Measurements from ENCODE around the gene KCTD5.
"Not testable (repeated sequence)": the region's sequence is repeated elsewhere in the genome, so short reads cannot be mapped to it uniquely, and the experiment has no call there.

The KCTD5 gene

DNA sequence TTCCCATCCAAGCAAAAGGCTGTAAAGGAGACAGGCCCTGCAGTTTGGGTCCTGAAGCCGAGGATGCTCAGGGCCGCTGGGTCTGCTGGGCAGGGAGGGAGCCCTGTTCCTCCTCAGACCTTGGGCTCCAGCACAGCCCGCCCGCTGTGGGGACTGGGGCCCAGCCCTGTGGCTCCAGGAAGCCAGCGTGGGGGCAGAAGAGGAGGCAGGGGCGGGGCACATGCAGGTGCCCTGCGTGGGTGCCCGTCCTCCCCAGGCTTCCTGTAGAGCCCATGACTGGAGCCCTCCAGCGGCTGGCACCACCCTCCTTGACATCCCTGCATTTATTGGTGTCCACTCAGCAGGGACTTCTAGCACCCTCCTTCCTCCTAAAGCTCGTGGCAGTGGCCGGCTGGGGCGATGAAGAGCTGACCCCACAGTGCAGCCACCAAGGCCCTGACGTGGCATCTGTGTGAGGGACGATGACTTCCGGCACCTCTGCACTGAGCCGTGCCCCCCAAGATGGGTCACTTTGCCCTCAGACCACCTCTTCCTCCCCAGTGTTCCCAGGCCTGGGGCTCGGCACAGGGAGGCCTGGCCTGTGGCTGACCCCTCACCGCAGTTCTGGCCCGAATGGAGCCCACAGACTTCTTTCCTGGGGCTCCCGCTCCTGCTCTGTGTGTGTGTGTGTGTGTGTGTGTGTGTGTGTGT lies 27.8 kb downstream of the KCTD5 start:
- DNase-seq (ENCODE audit: low read depth): no peak

DNA sequence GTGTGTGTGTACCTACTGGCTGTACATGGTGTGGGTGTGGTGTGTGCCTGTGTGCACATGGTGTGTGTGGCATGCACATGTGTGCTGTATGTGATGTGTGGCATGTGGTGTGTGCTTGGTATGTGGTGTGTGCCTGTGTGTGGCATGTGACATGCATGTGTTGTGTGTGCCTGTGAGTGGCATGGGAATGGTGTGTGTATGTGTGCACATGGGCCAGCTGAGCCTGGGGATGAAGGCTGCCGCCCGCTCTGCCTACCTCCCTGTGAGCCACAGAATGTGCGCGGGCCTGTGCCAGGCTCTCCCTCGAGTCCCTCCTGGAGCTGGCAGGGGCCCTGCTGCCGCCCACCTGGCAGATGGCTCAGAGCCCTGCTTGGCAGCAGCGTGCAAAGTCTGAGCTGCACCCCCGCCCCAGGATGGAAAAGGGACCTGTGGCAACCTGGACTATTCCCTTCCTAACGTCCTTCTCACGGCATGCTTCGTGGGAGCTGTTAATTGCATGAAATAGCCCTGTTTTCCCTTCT lies 28.4 kb downstream of the KCTD5 start:
- no peak for DNase-seq (ENCODE audit: low read depth)

GRCh38 chr16:2711370-2712062 lies 29.2 kb downstream of the KCTD5 start:
- no peak for DNase-seq (ENCODE audit: low read depth)

- no peak for DNase-seq (ENCODE audit: low read depth)
Observed at GRCh38 chr16:2712063-2712441, 29.7 kb downstream of the KCTD5 start.

DNA sequence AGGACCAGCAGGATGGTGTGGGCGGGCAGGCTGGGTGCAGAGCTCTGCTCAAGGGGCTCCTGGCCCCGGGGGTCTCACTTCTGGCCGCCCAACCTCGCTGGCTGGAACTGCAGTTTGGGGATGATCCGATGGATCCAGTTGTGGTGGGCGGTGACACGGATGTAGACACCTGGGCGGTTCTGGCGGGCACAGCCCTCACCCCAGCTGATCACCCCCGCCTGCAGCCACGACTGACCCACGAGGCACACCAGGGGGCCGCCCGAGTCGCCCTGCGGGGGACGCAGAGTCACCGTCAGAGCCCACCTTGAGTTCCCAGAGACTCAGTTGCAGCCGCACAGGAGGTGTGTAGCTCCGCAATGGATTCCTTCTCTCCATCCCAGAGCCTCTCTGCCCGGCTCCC lies 30.2 kb downstream of the KCTD5 start:
- no peak for DNase-seq (ENCODE audit: low read depth)

GRCh38 chr16:2713523-2713922 lies 31.2 kb downstream of the KCTD5 start:
- no peak for DNase-seq (ENCODE audit: low read depth)

- DNase-seq (ENCODE audit: low read depth): no peak
Observed at GRCh38 chr16:2713985-2714774, 31.9 kb downstream of the KCTD5 start.

GRCh38 chr16:2715064-2715463 lies 32.7 kb downstream of the KCTD5 start:
- DNase-seq (ENCODE audit: low read depth): no peak

DNA sequence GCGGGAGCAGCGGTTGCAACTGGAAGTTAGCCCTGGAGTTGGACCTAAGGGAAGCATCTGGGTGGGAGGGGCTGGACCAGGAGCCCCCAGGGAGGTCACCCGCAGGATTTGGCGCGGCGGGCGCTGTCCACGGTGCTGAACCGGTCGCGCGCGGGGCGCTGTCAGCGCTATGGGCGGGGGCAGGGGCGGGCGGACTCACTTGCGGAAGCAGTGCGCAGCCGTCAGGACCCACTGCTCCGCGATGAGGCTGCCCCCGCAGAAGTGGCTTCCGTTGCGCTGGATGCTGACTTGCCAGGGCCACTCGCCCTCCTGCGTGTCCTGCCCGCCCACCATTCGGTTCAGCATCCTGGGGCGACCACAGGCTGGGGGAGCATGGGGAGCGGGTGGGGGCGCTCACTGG lies 33.2 kb downstream of the KCTD5 start:
- no peak for DNase-seq (ENCODE audit: low read depth)

GRCh38 chr16:2715966-2716885 lies 33.9 kb downstream of the KCTD5 start:
- no peak for DNase-seq (ENCODE audit: low read depth)

DNA sequence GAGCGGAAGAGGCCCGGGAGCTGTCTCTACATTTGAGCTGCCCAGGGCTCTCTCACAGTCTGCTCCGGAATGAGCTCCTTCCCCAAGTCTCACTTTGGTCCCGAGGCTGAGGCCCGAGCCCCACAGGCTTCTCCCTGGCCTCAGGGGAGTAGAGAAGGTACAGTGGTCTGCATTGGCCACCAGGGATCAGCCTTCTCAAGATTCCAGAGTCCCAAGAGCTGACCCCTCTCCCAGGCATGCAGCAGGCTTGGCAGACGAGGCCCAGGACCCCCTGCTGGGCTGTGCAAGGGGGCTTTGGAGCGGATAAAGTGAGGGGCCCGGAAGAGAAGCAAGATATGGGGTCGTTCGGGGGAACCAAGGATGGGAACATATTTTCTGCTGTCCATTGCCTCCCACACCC lies 34.6 kb downstream of the KCTD5 start:
- no peak for DNase-seq (ENCODE audit: low read depth)

DNA sequence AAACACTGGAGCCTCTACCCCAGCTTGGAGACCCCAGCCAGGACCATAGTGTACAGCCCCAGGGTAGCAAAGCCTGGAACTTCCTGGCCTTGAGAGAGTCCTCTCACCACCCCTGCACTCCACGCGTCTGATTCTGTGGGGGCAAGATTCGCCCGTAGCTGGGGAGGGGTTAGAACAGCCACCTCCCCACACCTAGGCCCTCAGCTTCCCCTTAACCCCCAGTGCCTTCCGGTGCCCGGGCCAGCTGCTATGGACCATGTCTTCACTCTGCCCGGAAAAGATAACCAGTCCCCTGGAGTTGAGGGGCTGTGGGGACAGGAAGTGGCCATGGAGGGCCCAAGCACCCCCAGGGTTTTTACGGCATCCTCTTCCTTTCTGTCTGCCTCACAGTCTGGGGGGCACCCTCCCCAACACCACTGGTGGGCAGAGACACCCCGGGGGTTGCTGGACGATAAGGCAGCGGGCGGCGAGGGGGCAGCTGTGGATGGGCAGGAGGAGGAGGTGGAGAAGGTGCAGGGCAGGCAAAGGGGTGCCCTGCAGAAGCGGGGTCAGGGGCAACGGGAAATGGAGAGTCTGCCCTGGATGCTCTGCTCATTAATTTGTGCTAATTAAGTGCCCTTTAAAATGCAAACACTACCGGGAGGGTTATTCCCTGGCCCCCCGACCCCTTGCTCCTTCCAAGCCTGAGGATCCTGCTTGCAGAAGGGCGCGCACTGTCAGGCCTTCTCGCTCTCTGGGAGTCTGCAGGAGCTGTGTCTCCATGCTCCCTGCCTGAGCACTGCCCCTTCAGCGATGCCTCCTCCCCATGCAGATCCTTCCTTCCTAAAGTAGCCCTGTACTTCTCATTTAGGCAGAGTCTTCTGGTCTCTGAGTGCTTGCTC lies 35.3 kb downstream of the KCTD5 start:
- DNase-seq (ENCODE audit: low read depth): no peak

DNA sequence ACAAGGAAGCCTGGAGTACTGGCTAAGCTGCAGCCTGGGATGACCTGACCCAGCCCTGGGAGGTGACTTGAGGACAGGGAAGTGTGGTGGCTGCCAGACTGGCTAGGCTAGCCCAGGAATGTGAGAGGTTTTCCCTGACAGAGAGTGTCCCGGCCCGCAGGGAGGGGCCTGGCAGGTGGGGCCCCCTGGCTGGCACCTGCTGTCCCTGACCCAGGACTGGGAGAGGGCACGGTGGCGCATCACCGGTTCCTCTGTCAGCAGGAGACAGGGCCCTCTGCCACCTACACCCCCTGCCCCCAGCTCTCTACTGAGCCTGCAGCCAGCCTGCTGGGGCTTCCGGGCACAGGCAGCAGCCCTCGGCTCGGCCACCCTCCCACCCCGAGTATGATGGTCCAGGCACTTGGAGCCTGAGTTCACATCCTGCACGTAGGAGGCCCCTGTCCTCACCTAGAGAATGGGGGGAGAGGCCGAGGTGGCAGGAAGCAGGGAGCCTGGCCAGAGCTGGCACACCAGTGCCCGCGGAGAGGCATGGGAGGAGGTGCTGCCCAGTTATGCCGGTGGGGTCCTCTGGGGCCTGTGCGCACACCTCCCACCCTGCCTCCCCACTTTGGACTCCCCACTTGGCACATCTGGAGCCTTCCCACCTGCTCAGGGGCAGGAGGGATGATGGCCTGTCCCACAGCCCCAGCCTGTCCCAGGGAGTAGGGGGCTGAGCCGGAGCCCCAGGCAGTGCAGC lies 37.2 kb downstream of the KCTD5 start:
- no peak for DNase-seq (ENCODE audit: low read depth)

DNA sequence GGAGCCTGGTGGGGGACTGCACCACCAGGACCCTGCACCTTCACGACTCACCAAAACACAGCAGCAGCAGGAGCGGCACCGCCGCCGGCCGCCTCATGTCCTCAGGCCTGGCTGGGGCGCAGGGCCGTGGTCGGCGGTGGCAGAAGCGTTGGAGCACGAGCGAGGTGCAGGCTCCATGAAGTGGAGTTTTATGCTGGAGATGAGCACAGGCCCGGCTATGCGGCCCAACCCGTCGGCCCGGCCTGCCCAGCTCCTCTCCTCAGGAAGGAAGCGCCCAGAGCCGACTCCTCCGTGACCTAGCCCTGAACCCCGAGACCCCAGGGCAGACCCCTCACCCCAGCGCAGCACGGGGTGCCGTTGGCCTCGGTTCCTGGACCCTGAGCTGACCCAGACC lies 37.7 kb downstream of the KCTD5 start, which contains the start of gene PRSS27:
PRSS27 (minus strand) TSS at position 161 of the 394 bp plus-strand sequence; CDS start at position 97, 64 bp downstream.
- DNase-seq (ENCODE audit: low read depth): no peak

- peak; percentile 55 for DNase-seq (ENCODE audit: low read depth)
Observed at GRCh38 chr16:2720719-2721633, 38.7 kb downstream of the KCTD5 start.

GRCh38 chr16:2721634-2722173 lies 39.4 kb downstream of the KCTD5 start:
- DNase-seq (ENCODE audit: low read depth): not testable (repeated sequence)

- DNase-seq (ENCODE audit: low read depth): no peak
Observed at GRCh38 chr16:2724088-2724676, 41.9 kb downstream of the KCTD5 start.

- no peak for DNase-seq (ENCODE audit: low read depth)
Observed at GRCh38 chr16:2724816-2725348, 42.6 kb downstream of the KCTD5 start.

Data from stromal cell of bone marrow (primary cell).